GM19468 (cell line): Measurements from ENCODE around the gene CFB.
"Not testable (repeated sequence)": the region's sequence is repeated elsewhere in the genome, so short reads cannot be mapped to it uniquely, and the experiment has no call there.

ENCODE experiments used
- ATAC-seq: cut with Tn5 transposase; IDR thresholded peaks from one replicate; pipeline ENCODE4 v1.9.1; 2021; ENCODE audit warnings: mild to moderate bottlenecking, moderate library complexity, moderate number of reproducible peaks; ENCODE audit not compliant: unreplicated experiment; ENCODE audit errors: extremely low read depth

Gene CFB

DNA sequence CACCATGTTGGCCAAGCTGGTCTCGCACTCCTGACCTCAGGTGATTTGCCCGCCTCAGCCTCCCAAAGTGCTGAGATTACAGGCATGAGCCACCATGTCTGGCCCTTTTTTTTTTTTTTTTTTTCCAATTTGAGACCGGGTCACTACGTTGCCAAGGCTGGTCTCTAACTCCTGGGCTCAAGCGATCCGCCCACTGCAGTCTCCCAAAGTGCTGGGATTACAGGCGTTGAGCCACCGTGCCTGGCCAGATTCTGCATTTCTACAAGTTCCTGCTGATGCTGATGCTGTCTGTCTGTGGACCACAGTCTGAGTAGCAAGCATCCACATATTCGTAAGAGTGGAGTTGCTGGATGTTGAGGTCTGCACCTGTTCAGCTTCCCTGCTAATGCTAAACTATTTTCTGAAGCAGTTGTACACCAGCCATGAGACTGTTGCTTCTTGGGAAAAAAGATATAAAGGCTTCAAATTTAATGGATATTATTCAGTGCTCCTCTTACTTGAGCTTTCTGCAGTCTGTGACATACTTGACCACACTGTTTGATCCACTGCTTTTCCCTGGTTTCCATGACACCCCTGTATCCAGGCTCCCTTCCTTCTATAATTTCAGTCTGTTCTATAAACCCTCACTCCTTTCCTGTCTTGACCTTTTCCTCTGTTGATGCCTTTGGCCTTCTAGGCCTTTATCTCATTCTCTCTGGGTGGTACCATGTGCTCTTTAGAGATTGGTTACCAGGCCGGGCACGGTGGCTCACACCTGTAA, 33.9 kb upstream of the CFB start:
- no peak for ATAC-seq

DNA sequence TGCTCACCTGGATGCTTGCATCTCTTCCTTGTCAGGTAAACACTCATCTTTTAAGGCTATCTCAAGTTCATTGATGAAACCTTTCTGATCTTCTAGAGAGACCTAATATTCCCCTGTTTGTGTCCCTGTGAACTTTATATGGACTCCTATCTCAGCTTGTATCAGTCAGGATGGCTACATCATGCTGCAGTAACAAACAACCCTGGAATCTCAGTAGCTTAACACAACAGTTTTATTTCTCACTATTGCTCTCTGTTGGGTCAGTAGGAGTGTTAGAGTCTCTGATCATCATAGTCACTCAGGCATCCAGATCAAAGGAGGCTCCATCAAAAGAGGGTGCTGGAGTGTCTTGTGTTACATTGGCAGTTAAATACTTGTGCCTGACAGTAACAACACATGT, 30.5 kb upstream of the CFB start:
- ATAC-seq, result no peak

DNA sequence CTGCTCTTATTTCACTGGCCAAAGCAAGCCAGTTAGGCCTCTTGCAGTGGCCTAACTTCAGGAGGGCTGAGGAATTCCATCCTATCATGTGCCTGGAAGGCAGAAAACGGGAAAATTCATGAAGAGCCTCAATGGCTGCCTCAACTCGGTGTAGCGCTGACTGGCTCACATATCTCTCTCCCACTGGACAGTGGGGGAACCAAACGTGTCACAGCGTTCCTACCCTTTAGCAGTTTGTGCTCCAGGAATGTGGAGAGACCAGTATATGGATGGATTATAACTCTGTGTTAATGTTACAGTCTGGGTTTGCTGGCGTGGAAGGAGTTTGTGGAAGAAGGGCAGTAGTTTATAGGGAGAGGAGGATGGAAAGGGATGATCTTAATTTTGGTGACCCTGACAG, 30.1 kb upstream of the CFB start:
- no peak for ATAC-seq

DNA sequence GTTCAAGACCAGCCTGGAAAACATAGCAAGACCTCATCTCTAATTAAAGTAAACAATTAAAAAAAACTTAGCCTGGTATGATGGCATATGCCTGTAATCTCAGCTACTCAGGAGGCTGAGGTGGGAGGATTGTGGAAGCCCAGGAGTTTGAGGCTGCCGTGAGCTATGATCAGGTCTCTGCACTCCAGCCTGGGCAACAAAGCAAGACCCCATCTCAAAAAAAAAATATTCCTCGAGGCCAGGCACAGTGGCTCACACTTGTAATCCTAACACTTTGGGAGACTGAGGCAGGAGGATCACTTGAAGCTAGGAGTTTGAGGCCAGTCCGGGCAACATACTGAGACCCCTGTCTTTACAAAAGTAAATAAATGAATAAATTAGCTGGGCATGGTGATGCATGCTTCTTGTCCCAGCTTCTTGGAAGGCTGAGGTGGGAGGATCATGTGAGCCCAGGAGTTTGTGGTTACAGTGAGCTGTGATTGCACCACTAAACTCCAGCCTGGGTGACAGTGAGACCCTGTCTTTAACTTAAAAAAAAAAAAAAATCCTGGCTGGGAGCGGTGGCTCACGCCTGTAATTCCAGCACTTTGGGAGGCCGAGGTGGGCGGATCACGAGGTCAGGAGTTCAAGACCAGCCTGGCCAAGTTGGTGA, 27.7 kb upstream of the CFB start:
- no peak for ATAC-seq

DNA sequence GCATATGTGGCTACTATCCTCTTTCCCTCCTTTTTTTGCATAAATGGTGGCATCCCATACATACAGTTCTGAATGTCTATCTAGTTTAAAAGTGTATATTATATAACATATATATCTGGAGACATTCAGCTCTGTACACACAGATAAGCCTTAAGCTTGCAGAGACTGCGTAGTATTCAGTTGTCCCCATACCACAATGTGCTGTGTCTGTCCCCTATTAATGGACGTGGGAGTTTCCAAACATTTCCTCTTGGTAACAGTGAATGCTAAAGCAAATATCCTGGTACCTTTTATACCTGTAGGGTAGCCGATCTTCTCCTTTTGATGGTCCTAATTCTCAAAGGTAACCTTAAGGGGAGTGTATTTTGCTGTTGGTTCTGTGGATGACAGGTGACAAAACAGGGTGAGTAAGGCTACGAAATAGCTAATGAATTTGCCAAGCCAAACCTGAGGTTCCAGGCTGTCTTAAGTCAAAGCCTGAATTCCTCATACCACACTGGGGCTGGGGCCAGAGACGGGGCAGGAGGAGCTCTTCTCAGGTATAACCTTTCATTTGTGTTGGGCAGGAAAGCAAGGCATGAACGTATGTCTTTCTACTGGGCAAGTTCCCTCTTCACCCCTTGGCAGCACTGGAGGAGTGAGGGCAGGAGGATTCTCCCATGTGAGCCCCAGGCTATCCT, 26.1 kb upstream of the CFB start:
- no peak for ATAC-seq

DNA sequence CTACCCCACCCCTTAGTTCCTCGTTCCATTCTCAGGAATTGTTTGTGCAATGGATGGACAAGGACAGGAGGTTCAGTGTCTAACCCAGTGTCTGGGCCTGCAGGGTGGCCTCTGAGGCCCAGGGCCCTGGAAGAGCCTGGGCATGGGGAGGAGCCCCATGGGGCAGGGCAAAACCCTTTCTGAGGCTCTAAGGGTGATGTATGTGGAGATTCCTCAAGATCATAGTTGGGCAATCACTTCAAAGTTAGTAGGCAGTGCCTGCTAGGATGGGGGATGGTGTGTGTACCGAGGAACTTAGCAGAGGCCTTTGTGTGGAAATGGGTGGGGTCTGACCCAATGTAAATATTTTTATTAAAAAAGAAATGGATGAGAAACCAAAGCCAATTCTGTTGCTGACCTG, 25.1 kb upstream of the CFB start:
- ATAC-seq, result no peak

DNA sequence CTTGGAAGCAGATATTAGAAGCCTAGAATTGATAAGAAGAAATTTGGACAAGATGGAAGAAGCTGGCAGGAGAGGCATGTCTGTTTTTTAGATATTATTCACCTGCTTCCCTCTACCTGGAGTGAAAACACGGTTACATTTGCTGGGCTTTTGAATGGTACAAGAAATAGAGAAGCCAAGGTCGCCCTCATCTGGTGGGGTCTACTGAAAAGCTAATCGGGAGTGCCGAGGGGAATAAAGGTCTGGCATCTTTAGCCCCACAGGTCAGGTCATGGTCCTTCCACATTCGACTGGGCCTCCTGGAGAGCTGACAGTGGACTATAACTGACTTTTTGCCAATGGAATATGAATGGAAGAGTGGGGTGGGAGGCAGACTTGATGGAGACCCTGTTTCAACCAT, 23.0 kb upstream of the CFB start:
- no peak for ATAC-seq

DNA sequence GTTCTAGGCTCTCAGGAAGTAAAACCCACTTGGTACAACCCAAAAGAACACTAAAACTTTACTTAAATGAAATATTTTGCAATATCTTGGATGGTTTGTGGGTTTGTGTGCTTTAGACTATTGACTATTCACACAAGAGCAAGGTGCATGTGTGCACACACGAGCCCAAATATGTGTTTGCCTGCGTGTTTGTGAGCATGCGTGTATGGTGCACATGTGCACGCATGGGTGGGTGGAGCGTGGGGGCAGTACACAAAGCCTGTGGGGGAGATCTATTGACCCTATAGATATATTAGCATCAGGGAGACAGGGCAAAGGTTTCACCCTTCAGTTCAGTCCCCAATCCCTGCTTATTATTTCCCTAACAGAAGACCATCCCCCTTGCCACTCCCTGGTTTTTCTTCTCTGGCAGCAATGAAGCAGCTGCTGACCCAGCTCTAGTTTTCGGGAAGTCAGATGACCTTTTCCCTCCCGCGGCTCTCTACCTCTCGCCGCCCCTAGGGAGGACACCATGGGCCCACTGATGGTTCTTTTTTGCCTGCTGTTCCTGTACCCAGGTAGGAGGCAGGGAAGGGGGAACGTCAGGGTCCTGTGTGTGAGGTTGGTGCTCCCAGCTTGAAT, 18.5 kb upstream of the CFB start, which contains the start of gene C2:
TSS of gene C2 (plus strand) at position 476 of the 621 bp plus-strand sequence. CDS start at position 512, 36 bp downstream.
- ATAC-seq, result no peak

DNA sequence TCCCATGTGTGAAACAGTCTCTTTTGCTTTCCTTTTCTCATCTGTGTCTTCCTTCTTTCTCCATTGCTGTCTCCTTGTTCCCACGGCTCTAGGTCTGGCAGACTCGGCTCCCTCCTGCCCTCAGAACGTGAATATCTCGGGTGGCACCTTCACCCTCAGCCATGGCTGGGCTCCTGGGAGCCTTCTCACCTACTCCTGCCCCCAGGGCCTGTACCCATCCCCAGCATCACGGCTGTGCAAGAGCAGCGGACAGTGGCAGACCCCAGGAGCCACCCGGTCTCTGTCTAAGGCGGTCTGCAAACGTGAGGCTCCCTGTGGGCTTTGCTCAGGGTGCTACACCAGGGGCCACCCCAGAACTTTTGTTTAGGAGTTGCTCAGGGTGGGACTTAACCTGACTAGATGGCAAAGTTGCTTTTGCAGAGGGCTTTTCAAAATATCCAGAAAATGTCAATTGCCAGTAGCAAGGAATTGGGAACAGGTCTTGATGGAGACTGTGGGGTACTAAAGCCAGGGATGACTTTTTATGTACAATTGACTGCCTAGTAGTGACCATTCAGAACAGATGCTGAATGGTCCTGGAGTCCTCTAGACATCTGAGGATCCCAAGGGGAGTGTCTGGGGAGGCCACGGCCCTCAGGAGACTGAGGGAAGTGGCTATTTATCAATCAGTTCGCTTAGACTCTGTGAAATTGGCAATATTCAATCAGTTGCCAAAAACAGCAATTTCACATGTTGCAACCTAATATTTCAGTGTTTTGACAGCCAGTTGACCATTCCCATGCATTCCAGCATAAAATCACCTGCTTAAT, 17.8 kb upstream of the CFB start:
- ATAC-seq, result no peak

DNA sequence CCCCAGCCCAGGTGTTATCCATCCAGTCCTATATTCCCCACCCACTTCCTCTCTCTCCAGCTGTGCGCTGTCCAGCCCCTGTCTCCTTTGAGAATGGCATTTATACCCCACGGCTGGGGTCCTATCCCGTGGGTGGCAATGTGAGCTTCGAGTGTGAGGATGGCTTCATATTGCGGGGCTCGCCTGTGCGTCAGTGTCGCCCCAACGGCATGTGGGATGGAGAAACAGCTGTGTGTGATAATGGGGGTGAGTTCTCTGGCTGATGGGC, 17.3 kb upstream of the CFB start:
- ATAC-seq, result no peak

DNA sequence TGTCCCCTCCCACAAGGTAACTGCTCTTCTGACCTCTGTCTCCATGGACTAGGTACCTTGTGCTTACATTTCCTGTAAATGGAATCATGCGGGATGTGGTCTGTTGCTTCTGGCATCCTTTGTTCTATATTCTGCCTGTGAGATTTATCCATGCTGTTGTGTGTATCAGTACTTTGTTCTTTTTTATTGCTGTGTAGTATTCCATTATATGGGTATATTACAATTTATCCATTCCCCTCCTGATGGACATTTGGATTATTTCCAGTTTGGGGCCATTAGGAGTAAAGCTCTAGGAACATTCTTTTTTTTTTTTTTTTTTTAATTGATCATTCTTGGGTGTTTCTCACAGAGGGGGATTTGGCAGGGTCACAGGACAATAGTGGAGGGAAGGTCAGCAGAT, 14.9 kb upstream of the CFB start:
- ATAC-seq, result no peak

DNA sequence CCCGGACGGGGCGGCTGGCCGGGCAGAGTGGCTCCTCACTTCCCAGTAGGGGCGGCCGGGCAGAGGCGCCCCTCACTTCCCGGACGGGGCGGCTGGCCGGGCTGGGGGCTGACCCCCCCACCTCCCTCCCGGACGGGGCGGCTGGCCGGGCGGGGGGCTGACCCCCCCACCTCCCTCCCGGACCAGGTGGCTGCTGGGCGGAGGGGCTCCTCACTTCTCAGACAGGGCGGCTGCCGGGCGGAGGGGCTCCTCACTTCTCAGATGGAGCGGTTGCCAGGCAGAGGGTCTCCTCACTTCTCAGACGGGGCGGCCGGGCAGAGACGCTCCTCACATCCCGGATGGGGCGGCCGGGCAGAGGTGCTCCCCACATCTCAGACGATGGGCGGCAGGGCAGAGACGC, 13.8 kb upstream of the CFB start:
- not testable (repeated sequence) for ATAC-seq

DNA sequence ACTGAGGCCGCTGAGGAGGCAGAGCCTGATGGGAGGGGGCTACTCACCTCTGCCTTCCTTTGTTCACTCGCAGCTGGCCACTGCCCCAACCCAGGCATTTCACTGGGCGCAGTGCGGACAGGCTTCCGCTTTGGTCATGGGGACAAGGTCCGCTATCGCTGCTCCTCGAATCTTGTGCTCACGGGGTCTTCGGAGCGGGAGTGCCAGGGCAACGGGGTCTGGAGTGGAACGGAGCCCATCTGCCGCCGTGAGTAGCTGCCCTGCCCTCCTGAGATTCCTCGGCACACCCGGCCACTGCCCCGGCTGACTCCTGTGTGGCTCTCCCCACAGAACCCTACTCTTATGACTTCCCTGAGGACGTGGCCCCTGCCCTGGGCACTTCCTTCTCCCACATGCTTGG, 12.4 kb upstream of the CFB start:
- no peak for ATAC-seq

DNA sequence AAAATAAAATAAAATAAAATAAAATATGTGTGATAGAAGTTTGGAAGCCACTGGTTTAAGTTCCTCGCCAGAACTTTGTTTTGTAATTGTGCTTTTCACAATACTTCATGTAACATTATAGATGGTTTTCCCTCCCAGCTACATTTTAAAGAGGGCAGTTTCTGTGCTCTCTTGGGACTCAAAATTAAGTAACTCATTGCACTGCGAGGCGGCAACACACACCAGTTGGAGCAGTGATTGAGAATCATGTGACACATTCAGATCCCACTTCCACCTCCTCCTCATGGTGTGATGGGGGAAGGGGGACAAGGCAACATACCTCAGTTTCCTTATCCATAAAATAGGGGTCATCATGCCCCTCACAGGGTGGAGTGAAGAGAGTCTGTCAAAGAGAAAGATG, 10.9 kb upstream of the CFB start:
- no peak for ATAC-seq

DNA sequence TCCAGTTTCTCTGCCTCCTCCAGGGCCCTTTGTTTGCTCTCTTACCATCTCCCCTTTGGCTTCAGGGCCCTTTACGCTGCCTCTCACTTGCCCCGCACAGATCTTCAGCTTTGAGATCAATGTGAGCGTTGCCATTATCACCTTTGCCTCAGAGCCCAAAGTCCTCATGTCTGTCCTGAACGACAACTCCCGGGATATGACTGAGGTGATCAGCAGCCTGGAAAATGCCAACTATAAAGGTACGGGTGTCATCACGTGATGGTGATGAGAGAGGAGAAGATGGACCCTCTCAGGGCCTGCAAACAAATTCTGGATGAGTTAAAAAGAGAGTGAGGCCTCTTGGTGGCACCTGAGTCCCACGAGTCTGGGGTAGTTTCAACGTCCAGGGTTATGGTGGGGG, 10.1 kb upstream of the CFB start:
- ATAC-seq, result no peak

DNA sequence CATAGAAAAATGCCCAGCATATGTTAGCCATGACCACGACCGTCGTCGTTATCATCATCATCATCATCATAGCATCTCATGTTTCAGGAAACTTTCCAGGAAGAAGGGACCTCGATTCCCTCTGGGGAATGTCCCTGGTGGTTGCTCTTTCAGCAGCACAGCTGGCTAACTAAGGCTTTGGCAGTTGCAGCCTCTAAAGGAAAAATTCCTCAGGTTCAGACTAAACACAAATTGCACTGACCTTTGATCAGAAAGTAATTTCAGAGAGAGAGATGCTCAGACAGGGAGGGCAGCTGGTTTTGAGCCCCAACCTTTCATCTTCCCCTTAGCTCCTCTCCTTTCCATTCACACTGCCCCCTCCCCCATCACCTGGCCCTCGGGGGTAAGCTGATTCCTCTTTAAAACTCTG, 5.6 kb upstream of the CFB start:
- ATAC-seq, result no peak

DNA sequence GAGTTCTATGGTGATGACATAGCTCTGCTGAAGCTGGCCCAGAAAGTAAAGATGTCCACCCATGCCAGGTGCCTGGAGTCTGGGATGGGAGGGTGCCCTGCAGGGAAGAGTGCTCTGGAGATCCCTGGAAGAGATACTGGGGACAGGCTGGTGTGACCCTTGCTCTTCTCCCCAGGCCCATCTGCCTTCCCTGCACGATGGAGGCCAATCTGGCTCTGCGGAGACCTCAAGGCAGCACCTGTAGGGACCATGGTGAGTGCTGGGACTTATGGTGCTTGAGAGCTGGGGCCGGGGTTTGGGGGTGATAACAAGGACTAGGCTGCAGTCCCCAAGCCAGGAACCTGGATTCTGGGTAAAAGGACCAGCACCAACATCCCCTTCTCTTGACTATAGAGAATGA, 2.2 kb upstream of the CFB start:
- no peak for ATAC-seq

DNA sequence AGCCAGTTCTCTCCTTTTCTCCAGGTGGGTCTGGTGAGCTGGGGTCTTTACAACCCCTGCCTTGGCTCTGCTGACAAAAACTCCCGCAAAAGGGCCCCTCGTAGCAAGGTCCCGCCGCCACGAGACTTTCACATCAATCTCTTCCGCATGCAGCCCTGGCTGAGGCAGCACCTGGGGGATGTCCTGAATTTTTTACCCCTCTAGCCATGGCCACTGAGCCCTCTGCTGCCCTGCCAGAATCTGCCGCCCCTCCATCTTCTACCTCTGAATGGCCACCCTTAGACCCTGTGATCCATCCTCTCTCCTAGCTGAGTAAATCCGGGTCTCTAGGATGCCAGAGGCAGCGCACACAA, 765 bp upstream of the CFB start:
- ATAC-seq, result no peak

DNA sequence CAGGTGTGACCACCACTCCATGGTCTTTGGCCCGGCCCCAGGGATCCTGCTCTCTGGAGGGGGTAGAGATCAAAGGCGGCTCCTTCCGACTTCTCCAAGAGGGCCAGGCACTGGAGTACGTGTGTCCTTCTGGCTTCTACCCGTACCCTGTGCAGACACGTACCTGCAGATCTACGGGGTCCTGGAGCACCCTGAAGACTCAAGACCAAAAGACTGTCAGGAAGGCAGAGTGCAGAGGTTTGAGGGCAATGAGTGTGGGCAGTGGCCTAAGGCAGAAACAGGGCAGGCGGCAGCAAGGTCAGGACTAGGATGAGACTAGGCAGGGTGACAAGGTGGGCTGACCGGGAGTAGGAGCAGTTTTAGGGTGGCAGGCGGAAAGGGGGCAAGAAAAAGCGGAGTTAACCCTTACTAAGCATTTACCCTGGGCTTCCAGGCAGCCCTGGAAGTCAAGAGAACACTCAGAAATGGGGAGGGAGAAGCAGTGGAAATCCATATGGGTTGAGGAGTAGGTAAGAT, 533 bp downstream of the CFB start:
- ATAC-seq, result no peak

DNA sequence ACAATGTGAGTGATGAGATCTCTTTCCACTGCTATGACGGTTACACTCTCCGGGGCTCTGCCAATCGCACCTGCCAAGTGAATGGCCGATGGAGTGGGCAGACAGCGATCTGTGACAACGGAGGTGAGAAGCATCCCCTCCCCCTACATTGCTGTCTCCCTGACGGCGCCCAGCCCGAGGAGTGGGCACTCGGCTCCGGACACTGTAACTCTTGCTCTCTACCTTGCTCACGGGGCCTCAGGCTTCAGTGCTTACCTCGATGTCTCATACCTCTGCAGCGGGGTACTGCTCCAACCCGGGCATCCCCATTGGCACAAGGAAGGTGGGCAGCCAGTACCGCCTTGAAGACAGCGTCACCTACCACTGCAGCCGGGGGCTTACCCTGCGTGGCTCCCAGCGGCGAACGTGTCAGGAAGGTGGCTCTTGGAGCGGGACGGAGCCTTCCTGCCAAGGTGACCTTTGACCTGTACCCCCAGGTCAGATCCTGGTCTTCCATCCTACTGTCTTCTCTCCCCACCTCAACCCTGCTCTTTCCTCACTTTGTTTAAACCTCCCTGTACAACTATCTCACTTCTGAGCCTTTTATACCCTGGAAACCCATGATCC, 1.3 kb downstream of the CFB start:
- no peak for ATAC-seq
